NCI-H526 treated with DMSO at 0.1 percent for 48 hours (cell line): ENCODE results near the gene CCNL1.
"Not testable (repeated sequence)": the region's sequence is repeated elsewhere in the genome, so short reads cannot be mapped to it uniquely, and the experiment has no call there.

Experiments
- DNase-seq: peaks from one replicate; lab custom pipeline; 2025; lab: John Stamatoyannopoulos, UW

The CCNL1 gene

DNA sequence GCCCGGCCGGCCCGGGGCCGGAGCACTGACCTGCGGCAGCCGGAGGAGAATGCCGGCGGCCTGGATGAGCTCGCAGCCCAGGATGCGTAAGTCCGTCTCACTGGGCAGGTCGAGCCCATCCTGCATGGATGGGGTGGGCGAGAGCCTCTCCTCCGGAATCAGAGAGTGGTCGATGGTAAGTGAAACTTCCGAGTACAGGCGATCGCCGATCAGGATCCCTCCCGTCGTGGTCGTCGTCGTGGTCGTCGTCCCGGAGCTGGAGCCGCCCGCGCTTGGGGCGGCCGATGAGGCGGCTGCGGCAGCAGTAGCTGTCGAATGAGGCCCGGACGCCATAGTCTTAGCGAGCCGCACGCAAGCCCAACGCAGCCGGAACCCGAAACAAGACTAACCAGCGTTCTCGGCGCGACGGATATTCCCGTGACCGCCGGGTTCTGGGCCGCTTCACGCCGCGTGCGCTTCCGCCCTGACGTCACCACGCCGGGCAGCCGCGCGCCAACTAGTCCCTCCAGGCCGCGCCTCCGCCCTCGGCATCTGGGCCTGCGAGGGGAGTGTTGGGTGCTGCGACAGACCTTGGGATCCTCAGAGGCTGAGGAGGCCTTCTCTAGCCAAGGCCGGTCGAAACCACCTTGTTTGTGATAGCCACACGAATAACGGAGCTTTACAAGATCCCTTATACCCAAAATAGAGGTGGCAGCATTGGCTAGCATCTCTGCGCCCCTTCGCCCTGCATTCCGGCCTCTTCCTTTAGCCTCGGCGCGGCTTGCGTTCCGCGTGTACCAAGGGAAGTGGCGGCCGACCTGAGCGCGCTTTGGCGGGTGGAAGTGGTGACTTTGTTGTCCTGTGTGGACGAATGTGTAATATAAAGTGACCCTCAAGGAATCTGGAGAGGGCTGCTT is at the start of gene CCNL1:
CCNL1 (minus strand) TSS at position 386 of the 896 bp plus-strand sequence; CDS start at position 333, 53 bp downstream.
- DNase-seq: peak; percentile 86

DNA sequence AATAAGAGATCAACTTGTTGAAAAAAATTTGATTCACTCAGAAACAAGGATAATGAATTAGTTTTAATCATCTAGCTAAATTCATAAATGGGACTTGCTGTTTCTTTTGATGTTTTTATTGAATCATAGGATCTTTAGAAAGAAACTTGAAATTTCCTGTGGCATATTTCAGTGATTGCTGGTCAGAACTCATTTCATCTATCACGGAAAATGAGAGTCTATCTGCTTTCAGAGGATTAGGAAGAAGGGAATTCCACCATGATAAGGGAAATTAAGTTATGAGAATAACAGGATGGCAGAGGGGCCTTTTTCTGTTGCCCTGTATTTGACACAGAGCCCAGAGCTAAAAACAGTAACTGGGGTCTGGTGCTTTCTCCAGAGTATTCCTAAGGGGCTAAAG is 44.9 kb upstream of the CCNL1 start:
- DNase-seq: no peak

DNA sequence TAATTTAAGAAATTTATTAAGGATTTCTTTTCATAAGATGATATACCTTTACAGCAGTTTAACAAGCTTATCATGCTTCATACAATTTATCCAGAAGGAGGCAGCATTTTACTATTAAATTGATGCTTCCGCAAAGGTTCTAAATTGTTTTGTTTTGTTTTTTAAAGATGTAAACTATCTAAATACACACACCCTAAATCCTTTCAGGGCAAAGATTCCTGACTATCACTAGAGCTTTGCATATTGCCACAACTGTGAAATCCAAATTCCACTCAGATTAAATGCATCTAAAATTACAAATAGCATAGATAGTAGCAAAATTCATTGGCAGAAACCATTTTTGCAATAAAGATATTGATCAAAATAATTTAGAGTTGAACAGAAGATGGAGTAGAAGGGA is 44.5 kb upstream of the CCNL1 start:
- peak; percentile 7 for DNase-seq

DNA sequence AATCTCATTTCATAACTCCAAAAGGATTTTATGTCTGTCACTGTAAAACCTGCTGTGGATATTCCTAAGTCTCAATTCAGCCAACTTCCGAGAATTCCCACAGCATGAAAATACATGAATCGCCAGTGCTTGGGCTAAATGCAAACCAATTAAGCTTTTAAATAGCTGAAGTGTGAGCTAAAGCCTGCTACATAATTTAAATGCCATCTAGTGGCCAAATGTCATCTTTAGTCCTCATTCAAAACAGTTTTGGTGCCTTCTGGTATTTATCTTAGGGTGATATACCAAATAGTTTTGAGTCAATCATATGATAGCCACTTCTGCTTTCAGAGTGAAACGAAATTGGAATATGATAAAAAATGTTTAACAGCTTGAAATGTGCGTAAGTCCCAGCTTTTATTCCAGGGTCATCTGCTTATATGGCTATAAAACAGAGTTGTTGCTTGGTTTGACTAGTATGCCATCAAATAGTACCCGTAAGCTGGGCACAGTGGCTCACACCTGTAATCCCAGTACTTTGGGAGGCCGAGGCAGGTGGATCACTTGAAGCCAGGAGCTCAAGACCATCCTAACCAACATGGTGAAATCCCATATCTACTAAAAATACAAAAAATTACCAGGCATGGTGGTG is 41.8 kb upstream of the CCNL1 start:
- DNase-seq: peak; percentile 5

DNA sequence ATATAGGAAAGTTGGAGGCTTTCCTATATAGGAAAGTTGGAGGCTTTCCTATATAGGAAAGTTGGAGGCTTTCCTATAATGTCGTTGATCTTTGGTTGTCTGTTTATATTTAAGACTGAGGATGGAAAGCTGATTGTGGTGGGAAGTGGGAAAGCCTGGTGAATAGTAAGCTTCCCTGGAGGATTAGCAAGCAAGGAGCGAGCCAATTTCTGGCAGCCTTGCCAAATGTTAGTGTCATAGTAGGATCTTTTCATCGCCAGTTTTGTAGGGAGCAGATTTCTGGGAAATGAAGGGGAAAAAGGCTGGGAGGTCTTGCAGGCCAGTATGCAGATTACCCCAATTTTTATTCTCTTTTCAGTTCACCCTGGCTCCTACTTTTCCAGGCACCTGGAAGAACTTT is 39.9 kb upstream of the CCNL1 start:
- DNase-seq: no peak

DNA sequence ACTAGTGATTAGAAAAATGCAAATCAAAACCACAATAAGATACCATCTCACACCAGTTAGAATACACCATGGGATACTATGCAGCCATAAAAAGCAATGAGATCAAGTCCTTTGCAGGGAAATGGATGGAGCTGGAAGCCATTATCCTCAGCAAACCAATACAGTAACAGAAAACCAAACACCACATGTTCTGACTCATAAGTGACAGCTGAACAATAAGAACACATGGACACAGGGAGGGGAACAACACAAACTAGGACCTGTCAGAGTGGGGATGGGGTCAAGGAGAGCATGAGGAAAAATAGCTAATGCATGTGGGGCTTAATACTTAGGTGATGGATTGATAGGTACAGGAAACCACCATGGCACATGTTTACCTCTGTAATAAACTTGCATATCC is 36.0 kb upstream of the CCNL1 start:
- DNase-seq: no peak

DNA sequence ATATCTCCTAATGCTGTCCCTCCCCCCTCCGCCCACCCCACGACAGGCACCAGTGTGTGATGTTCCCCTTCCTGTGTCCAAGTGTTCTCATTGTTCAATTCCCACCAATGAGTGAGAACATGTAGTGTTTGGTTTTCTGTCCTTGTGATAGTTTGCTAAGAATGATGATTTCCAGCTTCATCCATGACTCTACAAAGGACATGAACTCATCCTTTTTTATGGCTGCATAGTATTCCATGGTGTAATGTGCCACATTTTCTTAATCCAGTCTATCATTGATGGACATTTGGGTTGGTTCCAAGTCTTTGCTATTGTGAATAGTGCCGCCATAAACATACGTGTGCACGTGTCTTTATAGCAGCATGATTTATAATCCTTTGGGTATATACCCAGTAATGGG is 31.2 kb upstream of the CCNL1 start:
- not testable (repeated sequence) for DNase-seq

DNA sequence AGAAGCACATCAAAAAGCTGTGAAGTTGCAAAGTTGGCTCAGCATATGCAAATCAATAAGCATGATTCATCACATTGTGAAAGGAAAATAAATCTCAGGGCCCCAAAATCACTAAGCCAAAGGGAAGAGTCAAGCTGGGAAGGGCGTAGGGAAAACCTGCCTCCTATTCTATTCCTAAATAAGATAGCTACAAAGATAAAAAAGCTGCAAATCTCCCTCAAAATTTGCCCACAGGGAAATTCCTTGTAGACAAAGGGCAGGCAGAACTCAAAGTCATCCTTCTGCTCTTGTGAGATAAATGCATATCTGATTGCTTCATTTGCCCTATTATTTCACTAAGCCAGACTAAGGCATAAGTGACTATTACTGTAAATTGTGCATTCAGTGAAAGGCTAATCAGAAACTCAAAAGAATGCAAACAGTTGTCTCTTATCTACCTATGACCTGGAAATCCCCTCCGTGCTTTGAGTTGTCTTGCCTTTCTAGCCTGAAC is 30.5 kb upstream of the CCNL1 start:
- no peak for DNase-seq

DNA sequence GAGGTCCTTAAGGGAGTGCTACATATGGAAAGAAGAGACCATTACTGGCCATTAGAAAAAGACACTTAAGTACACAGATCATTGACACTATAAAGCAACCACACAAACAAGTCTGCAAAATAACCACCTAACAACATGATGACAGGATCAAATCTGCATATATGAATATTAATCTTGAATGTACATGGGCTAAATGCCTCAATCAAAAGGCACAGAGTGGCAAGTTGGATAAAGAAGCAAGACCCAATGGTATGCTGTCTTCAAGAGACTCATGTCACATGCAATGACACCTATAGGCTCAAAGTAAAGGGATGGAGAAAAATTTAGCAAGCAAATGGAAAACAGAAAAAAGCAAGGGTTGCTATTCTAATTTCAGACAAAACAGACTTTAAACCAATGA is 28.4 kb upstream of the CCNL1 start:
- DNase-seq: no peak

DNA sequence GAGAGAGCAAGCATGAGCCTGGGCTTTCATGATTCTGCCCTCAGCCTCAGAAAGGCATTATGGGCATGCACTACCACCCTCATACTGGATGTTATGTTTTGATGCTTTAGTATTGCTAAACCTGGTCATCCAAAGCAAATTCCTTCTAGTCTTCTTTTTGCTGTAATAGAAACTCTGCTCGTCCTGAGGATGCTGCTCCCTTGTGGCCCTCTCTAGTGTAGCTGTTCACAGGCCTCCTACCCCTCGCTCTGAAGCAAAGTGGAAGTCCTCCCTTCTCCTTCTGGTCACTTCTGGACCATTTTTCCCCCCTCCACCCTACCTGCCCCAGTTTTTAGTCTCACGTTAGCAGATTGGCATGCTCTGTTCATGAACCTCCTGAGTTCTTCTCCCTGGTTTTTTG is 22.9 kb upstream of the CCNL1 start:
- no peak for DNase-seq

DNA sequence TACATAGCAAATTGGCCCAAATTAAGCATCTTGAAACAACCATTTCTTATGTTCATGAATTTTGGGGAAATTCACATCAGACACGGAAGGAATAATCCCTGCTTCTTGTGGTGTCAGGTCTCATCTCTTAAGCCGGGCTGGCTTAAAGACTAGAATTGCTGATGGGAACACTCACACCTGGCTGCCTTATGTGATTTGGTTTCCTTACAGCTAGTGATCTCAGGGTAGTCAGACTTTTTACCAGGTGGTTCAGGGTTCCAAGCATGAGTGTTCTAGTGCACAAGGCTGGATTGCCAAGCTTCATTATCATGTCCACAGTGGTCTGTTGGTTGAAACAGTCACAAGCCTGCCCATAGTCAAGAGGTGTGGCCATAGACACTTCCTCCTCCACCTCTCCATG is 20.3 kb upstream of the CCNL1 start:
- DNase-seq: no peak

DNA sequence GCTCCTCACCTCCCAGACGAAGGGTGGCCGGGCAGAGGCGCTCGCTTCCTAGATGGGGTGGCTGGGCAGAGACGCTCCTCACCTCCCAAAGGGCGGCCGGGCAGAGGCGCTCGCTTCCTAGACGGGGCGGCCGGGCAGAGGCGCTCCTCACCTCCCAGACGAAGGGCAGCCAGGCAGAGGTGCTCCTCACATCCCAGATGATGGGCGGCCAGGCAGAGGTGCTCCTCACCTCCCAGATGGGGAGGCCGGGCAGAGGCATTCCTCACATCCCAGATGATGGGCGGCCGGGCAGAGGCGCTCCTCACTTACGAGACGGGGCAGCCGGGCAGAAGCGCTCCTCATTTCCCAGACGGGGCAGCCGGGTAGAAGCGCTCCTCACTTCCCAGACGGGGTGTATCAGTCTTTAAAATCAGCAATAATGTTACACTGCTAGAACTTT is 19.4 kb upstream of the CCNL1 start:
- no peak for DNase-seq

DNA sequence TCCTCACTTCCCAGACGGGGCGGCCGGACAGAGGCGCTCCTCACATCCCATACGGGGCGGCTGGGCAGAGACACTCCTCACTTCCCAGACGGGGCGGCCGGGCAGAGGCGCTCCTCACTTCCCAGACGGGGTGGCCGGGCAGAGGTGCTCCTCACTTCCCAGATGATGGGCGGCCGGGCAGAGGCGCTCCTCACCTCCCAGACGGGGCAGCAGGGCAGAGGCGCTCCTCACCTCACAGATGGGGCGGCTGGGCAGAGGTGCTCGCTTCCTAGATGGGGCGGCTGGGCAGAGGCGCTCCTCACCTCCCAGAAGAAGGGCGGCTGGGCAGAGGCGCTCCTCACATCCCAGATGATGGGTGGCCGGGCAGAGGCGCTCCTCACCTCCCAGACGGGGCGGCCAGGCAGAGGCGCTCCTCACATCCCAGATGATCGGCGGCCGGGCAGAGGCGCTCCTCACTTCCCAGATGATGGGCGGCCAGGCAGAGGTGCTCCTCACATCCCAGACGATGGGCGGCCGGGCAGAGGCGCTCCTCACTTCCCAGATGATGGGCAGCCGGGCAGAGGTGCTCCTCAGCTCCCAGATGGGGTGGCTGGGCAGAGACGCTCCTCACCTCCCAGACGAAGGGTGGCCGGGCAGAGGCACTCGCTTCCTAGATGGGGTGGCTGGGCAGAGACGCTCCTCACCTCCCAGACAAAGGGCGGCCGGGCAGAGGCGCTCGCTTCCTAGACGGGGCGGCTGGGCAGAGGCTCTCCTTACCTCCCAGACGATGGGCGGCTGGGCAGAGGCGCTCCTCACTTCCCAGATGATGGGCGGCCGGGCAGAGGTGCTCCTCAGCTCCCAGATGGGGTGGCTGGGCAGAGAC is 18.8 kb upstream of the CCNL1 start:
- not testable (repeated sequence) for DNase-seq

DNA sequence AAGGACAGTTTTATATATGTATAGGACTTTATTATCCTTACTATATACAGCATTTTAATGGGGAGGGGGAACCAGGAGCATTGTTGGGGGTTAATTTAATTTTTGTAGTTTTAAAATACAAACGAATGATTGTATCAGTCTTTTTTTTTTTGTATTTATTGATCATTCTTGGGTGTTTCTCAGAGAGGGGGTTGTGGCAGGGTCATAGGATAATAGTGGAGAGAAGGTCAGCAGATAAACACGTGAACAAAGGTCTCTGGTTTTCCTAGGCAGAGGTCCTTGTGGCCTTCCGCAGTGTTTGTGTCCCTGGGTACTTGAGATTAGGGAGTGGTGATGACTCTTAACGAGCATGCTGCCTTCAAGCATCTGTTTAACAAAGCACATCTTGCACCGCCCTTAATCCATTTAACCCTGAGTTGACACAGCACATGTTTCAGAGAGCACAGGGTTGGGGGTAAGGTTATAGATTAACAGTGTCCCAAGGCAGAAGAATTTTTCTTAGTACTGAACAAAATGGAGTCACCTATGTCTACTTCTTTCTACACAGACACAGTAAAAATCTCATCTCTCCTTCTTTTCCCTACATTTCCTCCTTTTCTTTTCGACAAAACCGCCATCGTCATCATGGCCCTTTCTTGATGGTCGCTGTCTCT is 18.0 kb upstream of the CCNL1 start:
- not testable (repeated sequence) for DNase-seq

DNA sequence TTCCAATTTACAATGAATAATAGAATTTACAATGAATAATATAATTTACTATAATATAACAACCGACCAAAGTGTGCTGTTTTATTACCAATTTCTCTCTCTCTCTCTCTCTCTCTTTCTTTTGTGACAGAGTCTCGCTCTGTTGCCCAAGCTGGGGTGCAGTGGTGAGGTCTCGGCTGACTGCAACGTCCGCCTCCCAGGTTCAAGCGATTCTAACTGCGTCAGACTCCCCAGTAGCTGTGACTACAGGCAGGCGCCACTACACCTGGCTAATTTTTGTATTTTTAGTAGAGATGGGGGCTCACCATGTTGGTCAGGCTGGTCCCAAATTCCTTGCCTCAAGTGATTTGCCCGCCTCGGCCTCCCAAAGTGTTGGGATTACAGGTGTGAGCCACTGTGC is 17.0 kb upstream of the CCNL1 start:
- no peak for DNase-seq

DNA sequence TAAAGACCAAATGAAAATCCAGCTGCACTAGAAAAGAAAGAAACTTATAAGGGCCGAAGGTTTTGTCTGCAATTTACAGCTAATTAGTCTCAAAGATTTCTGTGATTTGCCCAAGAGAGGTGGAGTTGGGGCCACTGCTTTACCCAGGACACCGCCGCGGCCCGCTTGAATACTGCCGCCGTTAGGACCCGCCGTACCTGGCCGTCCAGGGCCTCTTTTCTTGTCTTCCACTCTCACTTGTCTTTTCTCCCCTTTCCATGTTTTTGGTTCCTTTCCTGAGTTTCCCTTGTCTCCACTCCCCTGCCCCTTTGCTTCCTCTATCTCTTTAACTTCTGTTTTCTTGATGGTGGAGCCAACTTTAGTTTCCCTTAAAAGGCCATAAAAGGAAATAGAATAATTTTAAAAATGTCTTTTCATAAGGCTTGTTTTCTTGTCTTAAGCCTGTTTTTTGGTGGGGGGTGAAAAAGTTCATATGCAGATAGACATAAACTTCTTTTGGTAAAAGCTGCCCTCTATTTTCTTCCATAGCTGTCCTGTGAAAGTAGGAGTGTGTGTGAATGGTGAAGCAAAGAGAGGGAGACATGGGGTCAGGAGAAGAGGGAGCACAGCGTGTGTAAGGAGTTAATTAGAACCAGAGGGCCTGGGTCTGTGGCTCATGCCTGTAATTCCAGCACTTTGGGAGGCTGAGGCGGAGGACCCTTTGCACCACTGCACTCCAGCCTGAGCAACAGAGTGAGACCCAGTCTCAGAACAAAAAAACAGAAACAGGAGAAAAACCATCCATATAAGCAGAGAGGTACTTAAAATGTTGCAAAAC is 16.0 kb upstream of the CCNL1 start:
- DNase-seq: no peak

DNA sequence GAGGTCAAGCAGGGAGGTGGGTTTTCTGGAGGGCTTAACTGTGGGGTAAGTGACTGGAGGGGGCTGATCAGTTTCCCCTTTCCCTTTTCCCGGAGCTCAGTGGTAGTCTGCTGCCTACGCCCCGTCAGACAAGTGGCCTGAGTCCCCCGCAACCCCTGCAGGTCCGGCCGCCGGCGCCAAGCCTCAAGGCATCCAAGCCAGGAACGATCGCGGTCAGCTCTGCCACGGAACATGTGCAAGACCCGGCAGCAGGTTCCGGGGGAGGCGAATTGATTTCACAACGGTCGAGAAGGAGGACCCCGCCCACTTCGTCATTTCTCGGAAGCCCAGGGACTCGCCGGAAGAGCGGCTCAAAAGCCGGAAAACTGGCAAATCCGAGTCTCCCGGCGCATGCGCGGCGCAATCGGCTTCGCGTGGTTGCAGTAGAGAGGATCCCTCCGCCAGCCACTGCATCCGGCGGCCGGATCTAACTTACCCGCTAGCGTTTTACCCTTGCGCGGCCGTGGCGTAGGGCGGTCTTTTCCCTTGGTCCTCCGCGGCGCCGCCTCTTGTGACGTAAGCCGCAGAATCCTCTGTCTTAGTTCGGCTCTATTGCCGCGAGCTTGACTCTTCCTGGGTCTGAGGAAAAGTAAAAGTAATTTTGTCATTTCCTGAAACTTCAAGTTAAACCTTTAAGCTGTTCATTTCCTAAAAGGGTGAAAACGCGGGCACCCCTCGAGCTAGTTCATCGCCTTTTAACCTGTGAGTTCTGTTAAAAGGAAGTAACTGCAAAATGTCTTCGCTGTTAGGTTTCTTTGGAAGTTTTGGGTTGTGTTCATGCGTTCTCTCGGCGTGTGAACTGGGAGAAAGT is 14.9 kb upstream of the CCNL1 start:
- DNase-seq: peak; percentile 98

DNA sequence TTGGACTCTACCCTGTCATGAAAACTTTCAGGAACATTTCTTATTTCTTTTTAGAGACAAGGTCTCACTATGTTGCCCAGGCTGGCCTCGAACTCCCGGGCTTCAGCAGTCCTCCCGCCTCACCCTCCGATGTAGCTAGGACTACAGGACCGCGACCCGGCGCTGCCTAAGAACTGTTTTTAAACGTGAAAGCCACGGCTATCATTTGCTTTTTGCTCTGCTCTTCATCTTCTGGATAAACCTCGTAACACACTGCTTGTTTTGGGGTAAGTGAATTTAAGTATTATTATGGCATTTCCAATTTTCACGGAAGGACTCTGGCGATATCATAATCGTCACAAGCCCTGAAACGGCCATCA is 14.3 kb upstream of the CCNL1 start:
- peak; percentile 53 for DNase-seq

DNA sequence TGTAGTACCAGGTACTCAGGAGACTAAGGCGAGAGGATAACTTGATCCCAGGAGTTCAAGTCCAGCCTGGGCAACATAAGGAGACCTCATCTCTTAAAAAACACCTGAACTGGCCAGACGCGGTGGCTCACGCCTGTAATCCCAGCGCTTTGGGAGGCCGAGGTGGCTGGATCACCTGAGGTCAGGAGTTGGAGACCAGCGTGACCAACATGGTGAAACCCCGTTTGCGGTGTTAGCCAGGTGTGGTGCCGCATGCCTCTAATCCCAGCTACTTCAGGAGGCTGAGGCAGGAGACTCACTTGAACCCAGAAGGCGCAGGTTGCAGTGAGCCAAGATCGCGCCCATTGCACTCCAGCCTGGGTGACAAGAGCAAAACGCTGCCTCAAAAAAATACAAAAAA is 13.4 kb upstream of the CCNL1 start:
- DNase-seq: not testable (repeated sequence)

DNA sequence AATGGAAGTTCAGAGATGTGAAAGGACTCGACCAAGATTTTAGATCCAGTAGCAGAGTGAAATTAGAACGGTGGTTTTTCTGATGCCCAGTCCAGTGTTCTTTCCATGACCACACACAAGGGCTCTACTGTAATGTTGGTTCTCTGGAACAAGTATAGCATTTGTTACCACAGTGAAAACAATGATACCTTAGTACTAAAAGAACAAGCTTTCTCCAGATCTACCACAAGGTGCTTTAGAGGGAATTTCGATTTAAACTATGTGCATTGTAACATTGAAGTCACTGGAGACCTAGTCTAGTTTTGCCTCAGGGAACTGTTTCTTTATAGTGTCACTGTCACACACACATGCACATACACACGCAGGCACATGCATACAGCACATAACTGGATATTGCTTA is 12.8 kb upstream of the CCNL1 start:
- DNase-seq: no peak
